Measurements from ENCODE around the gene RCBTB1. TPM values are rescaled to one million over a fixed set of nuclear protein-coding genes. Genes with fewer than 3 reads are reported as not detected.
"Not testable (repeated sequence)": the region's sequence is repeated elsewhere in the genome, so short reads cannot be mapped to it uniquely, and the experiment has no call there.

Gene RCBTB1
- total RNA-seq, 1 donor from 2014 or later = 7.2 TPM

DNA sequence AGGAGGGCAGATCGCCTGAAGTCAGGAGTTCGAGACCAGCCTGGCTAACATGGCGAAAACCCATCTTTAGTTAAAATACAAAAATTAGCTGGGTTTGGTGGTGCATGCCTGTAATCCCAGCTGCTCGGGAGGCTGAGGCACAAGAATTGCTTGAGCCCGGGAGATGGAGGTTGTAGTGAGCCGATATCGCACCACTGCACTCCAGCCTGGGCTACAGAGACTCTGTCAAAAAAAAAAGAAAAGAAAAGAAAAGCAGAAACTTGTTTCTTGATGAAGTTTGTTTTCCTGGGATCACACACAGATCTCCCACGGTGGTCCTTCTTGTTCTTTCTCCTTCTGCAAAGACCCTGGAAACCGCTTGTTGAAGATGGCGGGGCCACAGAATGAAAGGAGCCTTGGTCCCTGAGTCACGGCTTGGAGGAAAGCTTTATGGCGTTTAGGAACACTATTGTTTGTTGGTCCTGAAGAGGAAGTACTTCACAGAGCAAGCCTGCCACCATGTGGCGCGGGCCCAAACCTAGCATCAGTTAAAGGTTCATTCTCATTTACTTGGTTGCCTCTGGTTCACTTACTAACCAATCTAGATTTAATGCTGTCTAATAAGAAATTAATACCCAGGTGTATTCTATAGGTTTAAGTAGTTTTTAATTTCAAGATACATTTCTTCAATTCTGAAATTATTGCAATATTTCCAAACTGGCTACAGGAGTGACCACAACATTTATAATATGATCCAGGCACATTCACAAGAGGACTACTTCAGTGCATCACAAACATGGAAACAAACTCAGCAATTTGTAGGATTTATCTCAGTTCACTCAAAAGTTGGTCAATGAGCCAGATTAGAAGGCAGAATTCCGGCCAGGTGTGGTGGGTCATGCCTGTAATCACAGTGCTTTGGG, 21.6 kb upstream of the RCBTB1 start:
- DNase-seq (ENCODE audit: low spot score) (peak; percentile 86), ATAC-seq (peak; percentile 100)

DNA sequence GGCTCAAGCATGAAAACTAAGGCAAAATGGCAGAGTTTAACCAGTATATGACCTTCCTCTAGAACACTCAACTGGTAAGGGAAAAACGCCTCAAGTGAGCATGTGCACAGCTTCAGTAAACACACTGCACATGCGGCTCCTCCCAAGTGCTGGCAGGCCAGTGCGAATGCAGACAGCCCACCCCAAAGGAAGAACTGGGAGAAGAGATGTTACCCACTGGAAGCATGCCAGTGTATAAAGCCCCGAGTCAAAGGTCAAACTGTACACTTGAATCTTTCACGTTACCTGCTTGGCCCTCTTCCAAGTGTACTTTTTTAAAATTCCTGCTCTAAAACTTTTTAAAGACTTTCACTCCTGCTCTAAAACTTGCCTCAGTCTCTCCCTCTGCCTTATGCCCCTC, 19.2 kb upstream of the RCBTB1 start:
- DNase-seq (ENCODE audit: low spot score) = no peak
- no peak for ATAC-seq

DNA sequence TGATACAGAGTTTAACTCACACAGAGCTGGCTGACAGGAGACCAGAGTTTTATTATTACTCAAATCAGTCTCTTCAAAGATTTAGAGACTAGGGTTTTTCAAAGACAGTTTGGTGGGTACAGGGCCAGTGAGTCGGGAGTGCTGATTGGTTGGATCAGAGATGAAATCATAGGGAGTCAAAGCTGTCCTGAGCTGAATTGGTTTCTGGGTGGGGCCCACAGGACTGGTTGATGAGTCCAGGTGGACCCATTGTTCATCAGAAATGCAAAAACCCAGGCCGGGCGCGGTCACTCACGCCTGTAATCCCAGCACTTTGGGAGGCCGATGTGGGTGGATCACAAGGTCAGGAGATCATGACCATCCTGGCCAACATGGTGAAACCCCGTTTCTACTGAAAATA, 17.3 kb upstream of the RCBTB1 start:
- not testable (repeated sequence) for DNase-seq (ENCODE audit: low spot score); ATAC-seq

DNA sequence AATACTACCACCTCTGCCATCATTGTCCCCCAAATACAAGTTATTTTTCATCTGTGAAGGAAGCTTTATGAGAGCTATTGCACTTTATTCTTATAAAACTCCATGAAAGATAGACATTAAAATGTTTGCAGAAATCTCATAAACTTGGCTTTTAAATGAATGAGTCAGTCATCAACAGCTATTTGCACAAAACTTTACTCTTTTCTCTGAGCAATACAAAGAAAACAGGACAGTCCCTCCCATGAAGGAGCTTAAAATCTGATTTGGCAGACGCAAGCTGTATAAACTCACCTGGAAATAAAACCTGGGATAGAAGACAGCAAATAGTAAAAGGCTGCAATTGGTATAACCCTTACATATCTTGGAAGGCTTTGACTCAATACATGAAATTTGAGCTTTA, 16.6 kb upstream of the RCBTB1 start:
- ATAC-seq (no peak), DNase-seq (ENCODE audit: low spot score) (no peak)

DNA sequence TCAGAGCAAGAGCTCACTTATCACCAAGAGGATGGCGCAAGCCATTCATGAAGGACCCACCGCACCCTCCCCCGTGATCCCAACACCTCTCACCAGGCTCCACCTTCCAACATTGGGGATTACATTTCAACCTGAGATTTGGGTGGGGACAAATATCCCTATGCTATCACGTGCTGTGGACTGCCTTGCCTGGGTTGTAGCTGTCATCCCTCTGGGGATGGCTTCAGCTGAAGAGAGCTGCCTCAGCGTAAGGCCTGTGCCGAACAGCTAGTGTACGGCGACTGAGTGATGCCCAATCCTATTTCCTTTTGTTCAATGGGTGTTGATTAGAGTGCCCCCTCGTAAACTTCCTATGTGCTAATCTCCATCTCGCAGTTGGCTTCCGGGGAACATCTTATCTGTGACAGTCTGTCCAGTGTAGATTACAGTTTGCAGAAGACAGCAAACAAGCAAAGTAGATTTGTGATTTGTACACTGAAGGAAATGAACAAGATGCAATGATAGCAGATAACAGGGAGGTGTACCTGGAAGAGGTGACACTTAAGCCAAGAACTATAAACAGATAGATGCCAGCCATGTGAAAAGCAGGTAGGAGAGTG, 11.8 kb upstream of the RCBTB1 start:
- ATAC-seq = no peak
- no peak for DNase-seq (ENCODE audit: low spot score)

DNA sequence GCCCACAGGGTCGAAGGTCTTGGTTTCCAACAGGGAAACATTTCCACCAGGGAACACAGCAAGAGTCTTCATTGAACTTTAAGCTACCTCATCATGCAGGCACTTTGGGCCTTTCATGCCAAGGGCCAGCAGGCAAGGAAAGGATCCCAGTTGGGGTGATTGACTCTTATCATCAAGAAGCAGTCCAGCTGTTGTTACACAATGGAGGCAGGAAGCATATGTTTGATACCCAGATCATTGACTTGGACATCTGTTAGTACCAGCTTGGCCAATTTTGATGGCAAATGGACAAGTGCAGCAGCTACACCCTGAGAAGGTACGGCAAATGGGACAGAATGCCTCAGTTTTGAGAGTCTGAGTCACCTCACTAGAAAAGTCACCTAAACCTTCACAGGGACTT, 10.9 kb upstream of the RCBTB1 start:
- no peak for ATAC-seq

DNA sequence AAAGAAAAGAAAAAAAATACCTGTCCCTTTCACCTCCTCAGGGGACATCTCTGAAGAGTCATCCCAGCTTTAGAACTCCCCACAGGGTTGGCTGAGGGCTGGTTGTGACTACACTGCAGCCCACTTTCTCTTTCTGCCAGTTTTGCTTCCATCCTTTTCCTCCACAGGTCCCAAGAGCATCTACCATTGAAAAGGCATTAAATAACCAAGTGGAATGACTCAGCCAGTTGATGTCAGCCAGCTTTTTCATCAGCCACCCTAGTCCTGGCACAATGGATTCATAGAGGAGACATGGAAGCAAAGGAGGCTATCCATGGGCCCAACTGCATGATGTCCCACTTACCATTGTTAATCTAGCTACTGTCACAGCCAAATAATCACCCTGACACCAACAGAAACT, 9.2 kb upstream of the RCBTB1 start:
- no peak for DNase-seq (ENCODE audit: low spot score)
- no peak for ATAC-seq

More for the DNA sequence above, 10.9 kb upstream of the RCBTB1 start:
- no peak for DNase-seq (ENCODE audit: low spot score)

DNA sequence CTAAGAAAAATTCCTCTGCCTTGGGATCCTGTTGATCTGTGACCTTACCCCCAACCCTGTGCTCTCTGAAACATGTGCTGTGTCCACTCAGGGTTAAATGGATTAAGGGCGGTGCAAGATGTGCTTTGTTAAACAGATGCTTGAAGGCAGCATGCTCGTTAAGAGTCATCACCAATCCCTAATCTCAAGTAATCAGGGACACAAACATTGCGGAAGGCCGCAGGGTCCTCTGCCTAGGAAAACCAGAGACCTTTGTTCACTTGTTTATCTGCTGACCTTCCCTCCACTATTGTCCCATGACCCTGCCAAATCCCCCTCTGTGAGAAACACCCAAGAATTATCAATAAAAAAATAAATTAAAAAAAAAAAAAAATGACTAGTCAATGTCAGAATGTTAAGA, 8.5 kb upstream of the RCBTB1 start:
- ATAC-seq; DNase-seq (ENCODE audit: low spot score): not testable (repeated sequence)

DNA sequence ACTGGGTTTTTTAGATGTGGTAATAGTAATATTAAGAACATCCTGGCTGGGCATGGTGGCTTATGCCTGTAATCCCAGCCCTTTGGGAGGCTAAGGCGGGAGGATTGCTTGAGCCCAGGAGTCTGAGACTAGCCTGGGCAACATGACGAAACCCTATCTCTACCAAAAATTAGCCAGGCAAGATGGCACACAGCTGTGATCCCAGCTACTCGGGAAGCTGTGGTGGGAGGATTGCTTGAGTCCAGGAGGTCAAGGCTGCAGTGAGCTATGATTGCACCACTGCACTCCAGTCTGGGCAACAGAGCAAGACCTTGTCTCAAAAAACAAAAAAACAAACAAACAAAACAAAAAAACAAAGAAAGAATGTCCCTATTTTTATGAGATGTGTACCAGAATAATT, 5.4 kb upstream of the RCBTB1 start:
- DNase-seq (ENCODE audit: low spot score); ATAC-seq: not testable (repeated sequence)

DNA sequence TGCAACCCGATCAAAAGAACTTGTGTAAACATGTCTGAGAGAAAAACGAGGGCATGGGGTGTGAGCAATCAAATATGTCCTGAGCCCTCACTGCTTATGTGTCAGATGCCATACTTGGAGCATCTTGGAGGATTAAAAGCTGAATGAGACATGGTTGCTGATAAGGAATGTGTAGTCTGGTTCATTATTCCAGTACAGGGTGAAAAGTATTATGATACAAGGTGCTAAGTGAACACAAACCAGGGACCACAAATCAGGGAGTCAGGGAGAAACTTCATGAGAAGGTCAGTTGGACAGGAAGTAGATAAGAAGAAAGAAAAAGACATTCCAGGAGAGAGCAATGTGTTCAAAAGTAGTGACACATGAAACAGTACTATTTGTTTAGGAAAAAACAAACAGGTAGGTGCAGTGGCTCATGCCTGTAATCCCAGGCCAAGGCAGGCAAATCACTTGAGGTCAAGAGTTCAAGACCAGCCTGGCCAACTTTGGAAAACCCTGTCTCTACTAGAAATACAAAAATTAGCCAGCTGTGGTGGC, 2.0 kb upstream of the RCBTB1 start:
- no peak for ATAC-seq

DNA sequence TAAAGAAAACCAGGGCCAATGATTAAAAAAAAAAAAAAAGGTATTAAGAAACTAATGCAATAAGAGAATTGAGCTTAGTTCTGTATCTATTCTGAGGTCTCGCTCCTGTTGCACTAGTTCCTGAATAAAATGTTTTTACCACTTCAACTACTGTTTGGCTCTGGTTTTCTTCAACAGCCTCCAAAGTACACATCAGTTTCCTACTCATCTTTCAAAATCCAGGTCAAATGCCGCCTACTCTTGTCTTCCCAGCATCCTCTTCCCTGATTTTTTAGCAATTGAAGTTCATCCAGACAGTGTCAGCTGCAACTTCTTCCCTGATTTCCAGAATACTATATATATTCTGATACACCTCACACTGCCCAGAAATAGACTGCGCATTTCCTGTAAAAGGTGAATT, 1.4 kb upstream of the RCBTB1 start:
- no peak for DNase-seq (ENCODE audit: low spot score)
- peak; percentile 14 for ATAC-seq

More for the DNA sequence above, 2.0 kb upstream of the RCBTB1 start:
- DNase-seq (ENCODE audit: low spot score) = no peak

DNA sequence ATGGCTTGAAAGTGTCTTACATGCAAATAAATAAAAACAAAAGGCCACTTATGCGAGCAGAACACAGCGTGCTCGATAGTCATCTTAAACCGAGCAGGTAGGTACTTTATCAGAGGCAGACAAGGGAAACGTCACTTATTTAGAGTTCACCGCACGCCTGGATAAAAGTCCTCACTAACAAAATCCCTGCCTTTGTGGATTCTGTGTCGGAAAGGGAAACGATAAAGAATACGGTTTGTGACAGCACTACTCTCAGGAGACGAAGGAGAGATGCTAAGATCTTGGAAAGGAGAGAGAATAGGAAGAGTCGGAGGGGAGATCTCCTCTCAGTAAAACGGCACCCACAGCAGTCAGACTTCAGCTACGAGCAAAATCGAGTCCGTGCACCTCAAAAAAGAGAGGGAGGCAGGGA, 581 bp downstream of the RCBTB1 start:
- ATAC-seq (peak; percentile 24), DNase-seq (ENCODE audit: low spot score) (no peak)

DNA sequence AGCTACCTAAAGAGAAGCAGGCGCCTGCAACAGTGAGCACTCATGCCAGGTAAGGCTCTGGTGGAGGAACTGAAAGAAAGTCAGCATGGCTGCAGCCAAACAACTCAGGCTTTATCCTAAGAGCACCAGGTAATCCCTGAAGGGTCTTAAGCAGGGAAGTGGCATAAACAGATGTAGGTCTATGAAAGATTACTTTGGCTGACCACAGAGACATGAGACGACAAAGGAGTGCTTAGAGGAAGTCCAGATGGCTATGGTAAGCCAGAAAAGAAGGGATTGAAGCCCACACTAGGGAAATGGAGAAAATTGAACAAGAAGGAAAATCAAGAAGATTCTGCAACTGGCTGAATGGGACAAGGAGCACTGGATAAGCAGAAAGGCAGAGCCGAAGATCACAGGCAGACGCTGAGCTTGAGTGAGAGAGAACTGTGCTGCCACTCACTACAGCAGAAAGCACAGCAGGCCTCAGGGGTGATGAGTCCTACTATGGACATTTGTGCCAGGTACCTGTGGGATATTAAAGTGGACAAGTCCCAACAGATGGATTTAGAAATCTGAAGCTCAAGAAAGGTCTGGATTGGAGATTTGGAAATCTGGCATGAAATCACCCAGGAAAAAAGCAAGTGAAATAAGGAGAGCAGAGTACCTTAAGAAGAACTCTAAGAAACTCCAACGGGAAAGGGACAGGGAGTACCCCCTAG, 4.2 kb downstream of the RCBTB1 start:
- DNase-seq (ENCODE audit: low spot score) (no peak), ATAC-seq (no peak)

DNA sequence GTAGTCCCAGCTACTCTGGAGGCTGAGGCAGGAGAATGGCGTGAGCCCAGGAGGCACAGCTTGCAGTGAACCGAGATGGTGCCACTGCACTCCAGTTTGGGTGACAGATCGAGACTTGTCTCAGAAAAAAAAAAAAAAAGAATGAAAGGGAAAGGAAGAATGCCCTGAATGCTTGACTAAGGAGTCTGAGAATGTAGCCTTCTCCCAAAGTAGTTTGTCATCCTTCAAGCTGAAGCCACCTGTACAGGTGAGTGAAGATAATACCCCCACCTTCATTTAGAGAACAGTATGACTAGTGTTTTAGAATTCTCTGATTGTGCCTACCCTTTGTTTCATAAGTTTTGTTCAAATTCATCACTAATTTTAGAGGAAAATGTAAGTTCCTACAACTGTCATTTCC, 5.9 kb downstream of the RCBTB1 start:
- ATAC-seq (no peak), DNase-seq (ENCODE audit: low spot score) (no peak)

DNA sequence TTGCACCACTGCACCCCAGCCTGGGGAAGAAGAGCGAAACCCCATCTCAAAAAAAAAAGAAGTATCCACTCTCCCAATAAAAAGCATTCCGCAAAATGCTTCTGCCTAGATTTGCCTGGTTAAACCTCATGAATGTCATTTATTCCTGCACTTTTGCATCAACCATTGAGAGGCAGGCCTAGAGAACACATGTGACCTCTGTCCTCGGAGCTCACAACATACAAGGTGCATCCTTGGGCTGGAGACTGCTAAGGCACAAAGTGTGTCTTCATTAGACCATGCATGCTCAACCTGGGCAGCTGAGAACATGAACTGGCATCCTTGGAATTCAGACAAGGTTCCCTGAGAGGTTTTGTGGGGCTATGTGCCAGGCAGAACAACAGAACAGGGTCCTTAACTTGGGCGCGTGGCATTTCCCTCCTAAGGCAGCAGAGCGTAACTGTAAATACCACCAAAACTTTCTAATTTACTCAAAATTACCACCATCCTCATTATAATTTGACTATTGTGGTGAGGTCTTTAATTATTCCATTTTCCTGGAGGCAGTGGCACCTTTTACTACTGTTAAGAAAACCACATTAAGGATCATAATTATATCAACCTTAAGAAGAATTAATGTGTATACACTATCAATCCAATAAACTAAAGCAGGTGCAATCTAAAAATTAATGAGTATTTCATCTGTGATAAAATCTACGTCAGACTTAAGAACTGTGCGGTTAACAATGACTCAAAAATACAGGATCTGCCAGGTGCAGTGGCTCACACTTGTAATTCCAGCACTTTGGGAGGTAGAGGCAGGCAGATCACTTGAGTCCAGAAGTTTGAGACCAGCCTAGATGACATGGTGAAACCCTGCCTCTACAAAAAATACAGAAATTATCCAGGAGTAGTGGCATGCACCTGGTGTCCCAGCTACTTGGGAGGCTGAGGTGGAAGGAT, 13.8 kb downstream of the RCBTB1 start:
- ATAC-seq = no peak

DNA sequence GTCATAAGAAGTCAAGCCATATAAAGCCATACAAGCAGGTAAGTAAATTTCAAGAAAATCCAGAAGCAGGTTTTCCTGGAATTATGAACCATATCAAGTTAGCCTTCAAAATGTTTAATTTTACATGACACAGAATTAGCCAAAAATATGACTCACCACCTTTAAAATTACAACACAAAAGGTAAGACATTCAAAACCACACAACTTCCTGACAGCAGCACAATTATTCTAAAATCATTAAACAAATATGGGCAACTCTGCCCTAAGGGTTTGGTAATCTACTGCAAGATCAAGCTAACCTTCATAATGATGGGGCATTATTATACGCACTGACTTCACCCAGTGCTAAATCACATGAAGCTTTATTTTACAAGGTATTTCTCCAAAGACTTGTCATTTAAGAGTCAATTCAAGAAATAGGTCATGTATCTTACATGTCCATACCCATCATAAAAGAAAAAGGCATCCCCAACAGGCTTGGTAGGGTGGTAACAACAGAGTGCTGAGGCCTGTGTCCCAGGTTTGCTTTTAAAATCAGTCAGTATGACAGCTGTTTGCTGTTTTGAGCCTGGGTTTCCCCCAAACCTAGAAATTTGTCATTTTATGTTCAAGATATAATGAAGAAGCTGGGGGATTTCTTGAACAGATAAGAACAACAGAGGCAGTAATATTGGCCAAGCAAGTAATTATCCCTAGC, 15.2 kb downstream of the RCBTB1 start:
- no peak for ATAC-seq
- no peak for DNase-seq (ENCODE audit: low spot score)

More for the DNA sequence above, 13.8 kb downstream of the RCBTB1 start:
- no peak for DNase-seq (ENCODE audit: low spot score)

DNA sequence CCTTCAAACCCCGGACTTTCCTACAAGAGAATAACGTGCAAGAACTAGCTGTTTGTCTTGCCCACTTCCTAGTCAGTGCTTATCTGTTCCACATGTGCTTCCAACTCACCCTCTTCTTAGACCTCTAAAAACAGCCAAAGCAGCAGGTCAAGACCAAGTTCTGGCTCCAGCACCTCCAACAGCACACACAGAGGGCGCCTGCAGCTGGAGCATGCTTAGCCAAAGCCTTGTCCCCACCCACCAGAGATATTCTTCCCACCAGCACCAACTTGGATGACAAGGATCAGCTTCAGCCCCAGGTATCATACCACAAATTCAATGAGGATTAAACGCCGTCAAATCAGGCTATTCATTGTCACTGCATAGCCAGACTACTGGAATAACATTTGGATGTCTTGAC, 17.9 kb downstream of the RCBTB1 start:
- DNase-seq (ENCODE audit: low spot score) = no peak
- no peak for ATAC-seq

DNA sequence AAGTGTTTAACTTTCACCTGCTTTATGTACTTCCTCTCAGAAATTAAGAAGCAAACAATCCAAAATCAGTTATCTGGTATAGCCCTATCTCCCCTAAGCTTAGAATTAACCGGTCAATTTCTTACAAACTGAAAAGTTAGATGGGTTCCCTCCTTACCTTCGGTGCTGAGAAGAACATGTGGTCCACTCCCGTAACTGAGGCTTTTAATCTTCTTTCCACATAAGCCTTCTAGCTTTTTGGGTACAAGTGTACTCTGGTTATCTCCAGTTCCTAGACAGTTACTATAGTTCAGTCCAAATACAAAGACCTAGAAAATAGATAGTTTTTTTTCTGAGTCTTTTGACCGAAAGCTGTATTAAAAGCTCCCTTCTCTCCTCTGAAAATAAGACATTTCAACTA, 18.9 kb downstream of the RCBTB1 start:
- ATAC-seq (no peak), DNase-seq (ENCODE audit: low spot score) (no peak)

DNA sequence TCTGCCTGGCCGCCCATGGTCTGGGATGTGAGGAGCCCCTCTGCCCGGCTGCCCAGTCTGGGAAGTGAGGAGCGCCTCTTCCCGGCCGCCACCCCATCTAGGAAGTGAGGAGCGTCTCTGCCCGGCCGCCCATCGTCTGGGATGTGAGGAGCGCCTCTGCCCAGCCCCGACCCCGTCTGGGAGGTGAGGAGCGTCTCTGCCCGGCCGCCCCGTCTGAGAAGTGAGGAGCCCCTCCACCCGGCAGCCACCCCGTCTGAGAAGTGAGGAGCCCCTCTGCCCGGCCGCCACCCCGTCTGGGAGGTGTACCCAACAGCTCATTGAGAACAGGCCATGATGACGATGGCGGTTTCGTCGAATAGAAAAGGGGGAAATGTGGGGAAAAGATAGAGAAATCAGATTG, 19.9 kb downstream of the RCBTB1 start:
- not testable (repeated sequence) for DNase-seq (ENCODE audit: low spot score); ATAC-seq

DNA sequence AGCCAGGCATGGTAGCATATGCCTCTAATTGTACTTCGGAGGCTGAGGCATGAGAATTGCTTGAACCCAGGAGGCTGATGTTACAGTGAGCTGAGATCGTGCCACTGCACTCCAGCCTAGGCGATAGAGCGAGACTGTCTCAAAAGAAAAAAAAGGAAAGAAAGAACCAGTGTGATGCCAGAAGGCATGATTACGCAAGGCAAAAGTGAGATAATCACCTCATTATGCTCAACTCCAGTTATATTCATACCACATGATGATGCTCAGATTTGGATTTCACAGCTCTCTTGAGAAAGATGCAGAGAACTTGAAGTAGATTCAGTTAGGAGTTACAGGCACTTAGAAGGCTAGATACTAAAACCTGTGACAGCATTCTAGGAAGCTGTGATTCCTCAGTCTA, 21.8 kb downstream of the RCBTB1 start:
- DNase-seq (ENCODE audit: low spot score) (no peak), ATAC-seq (no peak)

Measured in left lobe of liver (tissue), 2 donors.